K562 (cell line): ENCODE results near the gene HSPB6. TPM values are rescaled to one million over a fixed set of nuclear protein-coding genes. Genes with fewer than 3 reads are reported as not detected.

Source experiments
- ATAC-seq: fragments of 200-7000 bp; cut with Tn5 transposase; 3 replicates; pipeline ENCODE4 v1.9.1; 2020; ENCODE audit warnings: moderate library complexity
- BruUV-seq: library from RNA; stranded (reverse); fragments of 400-500 nt; replicated peaks from 2 replicates; lab custom pipeline; 2021; lab: Mats Ljungman, UMichigan
- CTCF ChIA-PET: fragments of 300-600 bp; formaldehyde crosslinking; extraction: SDS; loops from one replicate; lab custom pipeline; 2021; ENCODE audit warnings: low intra/inter-chr PET ratio; lab: Yijun Ruan, JAX
- POLR2A ChIA-PET: fragments of 300-600, 350-650 bp; sonication (Branson Sonifier 250); formaldehyde crosslinking; extraction: SDS; loops from one replicate; lab custom pipeline; 2021; ENCODE audit warnings: antibody characterized with exemption, inconsistent platforms; lab: Yijun Ruan, JAX
- DNase-seq, 4 experiments: peaks; one replicate each; pipeline versions ENCODE4 v3.0.0 to v3.0.0-alpha.2; 2011 to 2018; ENCODE audit warnings: low spot score in 3 of 4, mixed read lengths in 3 of 4; ENCODE audit errors: extremely low read depth in 1 of 4
- FAIRE-seq: peaks from 2 replicates; lab custom pipeline; 2011; peaks lifted over from hg19 to GRCh38; lab: Jason Lieb, UNC
- H2AFZ ChIP-seq: 2 replicates; pipeline ENCODE4 v1.6.0; 2011; ENCODE audit warnings: low read depth, low read length, control low read depth, inconsistent platforms
- H3K27ac ChIP-seq: fragments of 200-600 bp; 3 replicates; pipeline ENCODE4 v1.8.0; 2011; ENCODE audit warnings: low read depth, mild to moderate bottlenecking, control low read depth, inconsistent platforms, low read length, moderate library complexity, mixed read lengths; ENCODE audit errors: extremely low read depth
- H3K27me3 ChIP-seq, 2 experiments: fragments of 300-600 bp in 1 of 2; 2 replicates in 1 of 2; 3 replicates in 1 of 2; pipeline versions ENCODE4 v1.6.0 to v1.8.0; 2011; ENCODE audit warnings: inconsistent platforms in 2 of 2, low read length in 2 of 2, mild to moderate bottlenecking in 1 of 2, mixed read lengths in 1 of 2, moderate library complexity in 1 of 2; ENCODE audit not compliant: control insufficient read depth in 2 of 2, insufficient read depth in 2 of 2
- H3K36me3 ChIP-seq: fragments of 300-600 bp; 3 replicates; pipeline ENCODE4 v1.8.0; 2011; ENCODE audit warnings: mild to moderate bottlenecking, low read length, inconsistent platforms; ENCODE audit not compliant: control insufficient read depth, insufficient read depth
- H3K4me1 ChIP-seq, 2 experiments: fragments of 200-600 bp in 1 of 2; replicated peaks in 1 of 2; 2 replicates in 1 of 2; 3 replicates in 1 of 2; pipeline versions ENCODE4 v1.5.1 to v1.8.0; 2011; ENCODE audit warnings: inconsistent platforms in 2 of 2, low read length in 2 of 2, mild to moderate bottlenecking in 1 of 2, mixed read lengths in 1 of 2, moderate library complexity in 1 of 2; ENCODE audit not compliant: control insufficient read depth in 2 of 2, insufficient read depth in 2 of 2
- H3K4me2 ChIP-seq: 2 replicates; pipeline ENCODE4 v1.6.1; 2011; ENCODE audit warnings: low read length, control low read depth, inconsistent platforms, mixed read lengths; ENCODE audit not compliant: insufficient read depth
- H3K4me3 ChIP-seq: fragments of 200-600 bp; sonication (generic), shearing (Covaris generic); 2 replicates; pipeline ENCODE4 v1.5.1; 2016; ENCODE audit warnings: control low read depth, inconsistent platforms
- H3K79me2 ChIP-seq: fragments of 200-600 bp; 3 replicates; pipeline ENCODE4 v1.8.0; 2011; ENCODE audit warnings: low read length, inconsistent platforms; ENCODE audit not compliant: control insufficient read depth, insufficient read depth
- H3K9ac ChIP-seq, 2 experiments: 2 replicates each; pipeline versions ENCODE4 v1.6.0 to v1.6.1; 2011; ENCODE audit warnings: low read depth in 2 of 2, low read length in 2 of 2, control low read depth in 1 of 2, inconsistent platforms in 1 of 2, mild to moderate bottlenecking in 1 of 2, mixed read lengths in 1 of 2; ENCODE audit not compliant: insufficient read depth in 1 of 2
- H3K9me1 ChIP-seq: one replicate; pipeline ENCODE4 v1.6.0; 2011; ENCODE audit warnings: inconsistent platforms, mild to moderate bottlenecking, low read length, moderate library complexity; ENCODE audit not compliant: control insufficient read depth, insufficient read depth
- H3K9me3 ChIP-seq: replicated peaks from 2 replicates; pipeline ENCODE4 v1.5.1; 2011; ENCODE audit warnings: low read depth, low read length, inconsistent platforms; ENCODE audit not compliant: control insufficient read depth, insufficient read depth
- H4K20me1 ChIP-seq: replicated peaks from 2 replicates; pipeline ENCODE4 v1.6.1; 2011; ENCODE audit warnings: low read length, inconsistent platforms, mixed read lengths; ENCODE audit not compliant: control insufficient read depth, insufficient read depth
- BRD4 ChIP-seq: fragments of 200-600 bp; sonication (generic); IDR thresholded peaks from 2 replicates; pipeline ENCODE4 v1.6.1; 2017; ENCODE audit warnings: inconsistent platforms
- COPS2 ChIP-seq: fragments of 450-650 bp; conservative IDR thresholded peaks from 2 replicates; pipeline ENCODE4 v1.6.1; 2016; ENCODE audit warnings: mild to moderate bottlenecking, moderate library complexity
- NUFIP1 ChIP-seq: fragments of 450-650 bp; IDR thresholded peaks from 2 replicates; pipeline ENCODE4 v1.6.1; 2018; ENCODE audit not compliant: partially characterized antibody
- POLR2G ChIP-seq: fragments of 200-400 bp; formaldehyde crosslinking; IDR thresholded peaks from 2 replicates; pipeline ENCODE4 v1.6.1; 2017; ENCODE audit warnings: low read depth, mild to moderate bottlenecking, antibody characterized with exemption, low read length, moderate library complexity
- RHOXF2B ChIP-seq: fragments of 250-450 bp; sonication (Bioruptor Pico); conservative IDR thresholded peaks from 2 replicates; pipeline ENCODE4 v1.5.1; 2021
- SREBF1 ChIP-seq: fragments of 150-350 bp; IDR thresholded peaks from 2 replicates; pipeline ENCODE4 v1.6.1; 2014; ENCODE audit warnings: antibody characterized with exemption, low read depth, low read length, borderline replicate concordance
- TCF7L2 ChIP-seq: fragments of 150-350 bp; IDR thresholded peaks from 2 replicates; pipeline ENCODE4 v1.6.1; 2016; ENCODE audit warnings: low read depth, mild to moderate bottlenecking, low read length, moderate library complexity
- TCFL5 ChIP-seq: fragments of 250-450 bp; sonication (Bioruptor Pico); conservative IDR thresholded peaks from 2 replicates; pipeline ENCODE4 v1.6.1; 2021; ENCODE audit warnings: mild to moderate bottlenecking, moderate library complexity, matching md5 sums
- ZBTB8A ChIP-seq: fragments of 450-650 bp; IDR thresholded peaks from 2 replicates; pipeline ENCODE4 v1.6.1; 2018; ENCODE audit warnings: mild to moderate bottlenecking, moderate library complexity; ENCODE audit not compliant: partially characterized antibody
- ZNF75A ChIP-seq: fragments of 450-650 bp; formaldehyde crosslinking; IDR thresholded peaks from 2 replicates; pipeline ENCODE4 v1.4.0; 2020; ENCODE audit warnings: mild to moderate bottlenecking
- WGBS: fragments of 100-300 bp; shearing (Covaris generic); methylation state at CpG from one replicate; pipeline ENCODE4 v1.1.6; 2016; ENCODE audit warnings: low coverage, mixed read lengths; ENCODE audit not compliant: insufficient coverage; ENCODE audit errors: missing lambda C conversion rate; 5-methylcytosine and 5-hydroxymethylcytosine counted together
- in situ Hi-C: fragments of 300-500 bp; cut with MboI; formaldehyde crosslinking; loops from 4 replicates; pipeline ENCODE4 v1.15.0; 2018; ENCODE audit warnings: inconsistent platforms, mixed read lengths
- intact Hi-C: fragments of 100-400 bp; cut with micrococcal nuclease; formaldehyde crosslinking; loops from 2 replicates; pipeline ENCODE4 v1.14.2; 2022
- polyA plus RNA-seq, 8 experiments: library from polyadenylated mRNA; depleted of rRNA in 4 of 8; stranded (reverse) in 5 of 8; unstranded in 3 of 8; fragments of >200 nt; fragmentation: Nextera tagmentation in 2 of 8; fragmentation: Illumina TruSeq in 1 of 8; extraction: Ambion mirVana in 2 of 8; extraction: Trizol in 1 of 8; gene quantifications; 2 replicates each; pipeline versions ENCODE4 v1.2.1 to v1.2.3, GENCODE V29; 2011 to 2014; ENCODE audit warnings: inconsistent platforms in 1 of 8, missing spikeins in 1 of 8
- total RNA-seq, 7 experiments: library from RNA; depleted of rRNA in 6 of 7; stranded (reverse); fragments of >200 nt in 6 of 7; fragmentation: Illumina TruSeq in 2 of 7; extraction: Trizol in 2 of 7; gene quantifications; 2 replicates each; pipeline versions ENCODE4 v1.2.1 to v1.2.3, GENCODE V29; 2011 to 2021; ENCODE audit warnings: low replicate concordance in 1 of 7
- TF ChIP-seq, protein P1 (sequence below): sonication (generic); formaldehyde crosslinking; IDR thresholded peaks from 2 replicates; pipeline ENCODE4 v1.8.0; 2023; ENCODE audit warnings: mild to moderate bottlenecking, missing genetic modification reagents
- TF ChIP-seq, protein P2 (sequence below): sonication (generic); formaldehyde crosslinking; IDR thresholded peaks from 2 replicates; pipeline ENCODE4 v1.8.1; 2023; ENCODE audit warnings: mild to moderate bottlenecking, missing genetic modification reagents

The HSPB6 gene
- total and polyA plus RNA-seq, 9 of the 15 experiments (the other 6 are each of a cell fraction or from before 2014, with no cell fraction given) = 0.55 TPM; not detected in 8

DNA sequence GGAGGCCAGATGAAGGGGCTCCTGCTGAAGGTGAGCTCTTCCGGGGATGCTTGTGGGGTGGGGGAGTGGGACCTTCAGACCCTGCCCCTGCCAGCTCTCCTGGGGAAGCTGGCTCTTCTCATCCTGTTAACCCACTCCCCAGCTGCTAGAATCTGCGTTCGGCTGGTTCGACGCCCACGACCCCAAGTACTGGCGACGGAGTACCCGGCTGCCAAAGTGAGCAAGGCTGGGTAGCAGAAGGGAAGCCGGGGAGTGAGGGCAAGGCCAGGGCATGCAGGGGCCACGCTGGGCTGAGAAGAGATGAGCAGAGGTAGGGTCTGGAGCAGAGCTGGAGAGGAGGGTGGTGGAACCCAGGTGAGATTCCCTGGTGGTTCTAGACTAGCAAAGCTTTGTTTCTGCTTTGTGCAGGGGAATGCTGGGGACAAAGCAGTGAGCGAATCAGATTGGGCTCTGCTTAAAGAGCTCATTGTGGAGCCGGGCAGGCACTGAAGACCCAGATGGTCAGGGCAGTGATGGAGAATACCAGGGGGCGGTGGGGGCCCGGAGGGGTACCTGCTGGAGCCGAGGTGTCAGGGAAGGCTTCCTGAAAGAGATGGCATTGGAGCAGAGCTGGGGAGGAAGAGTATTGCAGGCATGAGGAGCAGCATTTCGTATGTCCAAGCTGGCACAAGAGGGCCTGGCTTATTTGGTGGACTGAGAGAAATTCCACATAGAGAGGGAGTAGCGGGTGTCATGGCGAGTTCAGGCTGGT, 28.7 kb downstream of the HSPB6 start (continued):
- no peak for TF ChIP-seq TCFL5 (CRISPR knock-in tag)
- TF ChIP-seq, all 486 proteins: peak for 0

DNA sequence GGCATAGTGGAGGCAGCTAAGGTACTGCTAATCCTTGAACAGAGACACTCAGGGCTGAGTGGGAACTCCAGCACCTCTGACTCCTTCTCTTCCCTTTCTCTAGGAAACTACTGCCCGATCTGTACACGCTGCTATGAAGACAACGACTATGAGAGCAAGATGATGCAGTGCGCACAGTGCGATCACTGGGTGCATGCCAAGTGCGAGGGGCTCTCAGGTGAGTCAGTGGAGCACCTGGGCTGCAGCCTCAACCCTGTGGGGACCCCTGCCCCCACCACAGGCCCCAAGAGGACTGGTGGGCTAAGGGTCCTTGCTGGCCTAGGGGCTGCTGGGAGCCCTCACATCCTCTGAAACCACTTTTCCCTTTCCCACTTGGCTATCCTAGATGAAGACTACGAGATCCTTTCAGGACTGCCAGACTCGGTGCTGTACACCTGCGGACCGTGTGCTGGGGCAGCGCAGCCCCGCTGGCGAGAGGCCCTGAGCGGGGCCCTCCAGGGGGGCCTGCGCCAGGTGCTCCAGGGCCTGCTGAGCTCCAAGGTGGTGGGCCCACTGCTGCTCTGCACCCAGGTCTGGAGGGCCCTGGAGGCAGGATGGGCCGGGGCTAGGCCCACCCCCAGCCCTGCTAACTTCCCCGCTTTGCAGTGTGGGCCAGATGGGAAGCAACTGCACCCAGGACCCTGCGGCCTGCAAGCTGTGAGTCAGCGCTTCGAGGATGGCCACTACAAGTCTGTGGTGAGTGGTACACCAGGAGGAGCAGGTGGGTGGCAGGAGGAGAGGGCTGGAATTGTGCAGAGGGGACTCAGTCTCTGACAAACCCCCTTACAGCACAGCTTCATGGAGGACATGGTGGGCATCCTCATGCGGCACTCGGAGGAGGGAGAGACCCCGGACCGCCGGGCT, 29.5 kb downstream of the HSPB6 start:
- Histone ChIP-seq H2AFZ (no peak overlapping the region), H3K79me2 (no peaks in the 10 kb centered on the region), H3K9me3 (no peaks in the 10 kb centered on the region), H3K4me3 (no peak overlapping the region), H3K9ac (no peak overlapping the region), H3K4me1 (peaks cover 0 to 4% of the 10 kb centered on the region in 2 experiments; a peak in 1 of 5 replicates), H3K27me3 (no peaks in the 10 kb centered on the region), H4K20me1 (0 out of 2 replicates have a peak, but pooled peaks cover 2% of the 10 kb centered on the region), H3K9me1 (no peaks in the 10 kb centered on the region), H3K27ac (no peak overlapping the region), H3K4me2 (no peak overlapping the region), H3K36me3 (peaks cover 98% of the 10 kb centered on the region; the same call in 2 of the 3 replicates)
- no TSS peak for BruUV-seq
- 96% methylated on average over 18 of the region's 25 CpGs for WGBS
- DNase-seq (no peak), FAIRE-seq (no peak), ATAC-seq (no peak)
- CTCF ChIA-PET = no interaction called here
- in situ Hi-C loops (no loop called here), intact Hi-C loops (no loop called here)
- POLR2A ChIA-PET = interaction anchor here (1.7 to 2.9 kb wide), 3 partner anchors 9 to 13 kb away, joined by 7 to 18 read pairs (median 12); partner anchors contain the start of gene KMT2B
- TF ChIP-seq ZNF75A (CRISPR knock-in tag) = no peak
- TF ChIP-seq BRD4 = no peak
- no peak for TF ChIP-seq NUFIP1
- TF ChIP-seq, protein P1, sequence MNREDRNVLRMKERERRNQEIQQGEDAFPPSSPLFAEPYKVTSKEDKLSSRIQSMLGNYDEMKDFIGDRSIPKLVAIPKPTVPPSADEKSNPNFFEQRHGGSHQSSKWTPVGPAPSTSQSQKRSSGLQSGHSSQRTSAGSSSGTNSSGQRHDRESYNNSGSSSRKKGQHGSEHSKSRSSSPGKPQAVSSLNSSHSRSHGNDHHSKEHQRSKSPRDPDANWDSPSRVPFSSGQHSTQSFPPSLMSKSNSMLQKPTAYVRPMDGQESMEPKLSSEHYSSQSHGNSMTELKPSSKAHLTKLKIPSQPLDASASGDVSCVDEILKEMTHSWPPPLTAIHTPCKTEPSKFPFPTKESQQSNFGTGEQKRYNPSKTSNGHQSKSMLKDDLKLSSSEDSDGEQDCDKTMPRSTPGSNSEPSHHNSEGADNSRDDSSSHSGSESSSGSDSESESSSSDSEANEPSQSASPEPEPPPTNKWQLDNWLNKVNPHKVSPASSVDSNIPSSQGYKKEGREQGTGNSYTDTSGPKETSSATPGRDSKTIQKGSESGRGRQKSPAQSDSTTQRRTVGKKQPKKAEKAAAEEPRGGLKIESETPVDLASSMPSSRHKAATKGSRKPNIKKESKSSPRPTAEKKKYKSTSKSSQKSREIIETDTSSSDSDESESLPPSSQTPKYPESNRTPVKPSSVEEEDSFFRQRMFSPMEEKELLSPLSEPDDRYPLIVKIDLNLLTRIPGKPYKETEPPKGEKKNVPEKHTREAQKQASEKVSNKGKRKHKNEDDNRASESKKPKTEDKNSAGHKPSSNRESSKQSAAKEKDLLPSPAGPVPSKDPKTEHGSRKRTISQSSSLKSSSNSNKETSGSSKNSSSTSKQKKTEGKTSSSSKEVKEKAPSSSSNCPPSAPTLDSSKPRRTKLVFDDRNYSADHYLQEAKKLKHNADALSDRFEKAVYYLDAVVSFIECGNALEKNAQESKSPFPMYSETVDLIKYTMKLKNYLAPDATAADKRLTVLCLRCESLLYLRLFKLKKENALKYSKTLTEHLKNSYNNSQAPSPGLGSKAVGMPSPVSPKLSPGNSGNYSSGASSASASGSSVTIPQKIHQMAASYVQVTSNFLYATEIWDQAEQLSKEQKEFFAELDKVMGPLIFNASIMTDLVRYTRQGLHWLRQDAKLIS (CRISPR knock-in tag) = no peak
- TF ChIP-seq ZBTB8A = no peak
- no peak for TF ChIP-seq TCF7L2
- no peak for TF ChIP-seq SREBF1
- TF ChIP-seq RHOXF2B (CRISPR knock-in tag) = no peak
- TF ChIP-seq COPS2 = no peak
- TF ChIP-seq, protein P2, sequence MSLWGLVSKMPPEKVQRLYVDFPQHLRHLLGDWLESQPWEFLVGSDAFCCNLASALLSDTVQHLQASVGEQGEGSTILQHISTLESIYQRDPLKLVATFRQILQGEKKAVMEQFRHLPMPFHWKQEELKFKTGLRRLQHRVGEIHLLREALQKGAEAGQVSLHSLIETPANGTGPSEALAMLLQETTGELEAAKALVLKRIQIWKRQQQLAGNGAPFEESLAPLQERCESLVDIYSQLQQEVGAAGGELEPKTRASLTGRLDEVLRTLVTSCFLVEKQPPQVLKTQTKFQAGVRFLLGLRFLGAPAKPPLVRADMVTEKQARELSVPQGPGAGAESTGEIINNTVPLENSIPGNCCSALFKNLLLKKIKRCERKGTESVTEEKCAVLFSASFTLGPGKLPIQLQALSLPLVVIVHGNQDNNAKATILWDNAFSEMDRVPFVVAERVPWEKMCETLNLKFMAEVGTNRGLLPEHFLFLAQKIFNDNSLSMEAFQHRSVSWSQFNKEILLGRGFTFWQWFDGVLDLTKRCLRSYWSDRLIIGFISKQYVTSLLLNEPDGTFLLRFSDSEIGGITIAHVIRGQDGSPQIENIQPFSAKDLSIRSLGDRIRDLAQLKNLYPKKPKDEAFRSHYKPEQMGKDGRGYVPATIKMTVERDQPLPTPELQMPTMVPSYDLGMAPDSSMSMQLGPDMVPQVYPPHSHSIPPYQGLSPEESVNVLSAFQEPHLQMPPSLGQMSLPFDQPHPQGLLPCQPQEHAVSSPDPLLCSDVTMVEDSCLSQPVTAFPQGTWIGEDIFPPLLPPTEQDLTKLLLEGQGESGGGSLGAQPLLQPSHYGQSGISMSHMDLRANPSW (CRISPR knock-in tag) = no peak
- TF ChIP-seq POLR2G = 0 out of 2 replicates have a peak, but pooled peaks have one; percentile 12
